AG10803 (cell line): Measurements from ENCODE around the gene NGB.

Experiments
- DNase-seq: peaks from one replicate; pipeline ENCODE4 v3.0.0; 2010; ENCODE audit warnings: low read depth
- H3K4me3 ChIP-seq: 2 replicates; pipeline ENCODE4 v1.5.1; 2011; ENCODE audit warnings: mild to moderate bottlenecking, low read length, control low read depth
- CTCF ChIP-seq: conservative IDR thresholded peaks from 2 replicates; pipeline ENCODE4 v1.5.1; 2011; ENCODE audit warnings: mild to moderate bottlenecking, low read length, control low read depth, inconsistent platforms

The NGB gene

GRCh38 chr14:77222546-77223225 lies 48.3 kb downstream of the NGB start:
- TF ChIP-seq CTCF, result no peak
- no peak overlapping the region for H3K4me3 ChIP-seq
- DNase-seq, result no peak

- TF ChIP-seq CTCF, result no peak
- no peak for DNase-seq
- H3K4me3 ChIP-seq, result no peak overlapping the region
These were observed 49.6 kb downstream of the NGB start for GRCh38 chr14:77221241-77221871.

DNA sequence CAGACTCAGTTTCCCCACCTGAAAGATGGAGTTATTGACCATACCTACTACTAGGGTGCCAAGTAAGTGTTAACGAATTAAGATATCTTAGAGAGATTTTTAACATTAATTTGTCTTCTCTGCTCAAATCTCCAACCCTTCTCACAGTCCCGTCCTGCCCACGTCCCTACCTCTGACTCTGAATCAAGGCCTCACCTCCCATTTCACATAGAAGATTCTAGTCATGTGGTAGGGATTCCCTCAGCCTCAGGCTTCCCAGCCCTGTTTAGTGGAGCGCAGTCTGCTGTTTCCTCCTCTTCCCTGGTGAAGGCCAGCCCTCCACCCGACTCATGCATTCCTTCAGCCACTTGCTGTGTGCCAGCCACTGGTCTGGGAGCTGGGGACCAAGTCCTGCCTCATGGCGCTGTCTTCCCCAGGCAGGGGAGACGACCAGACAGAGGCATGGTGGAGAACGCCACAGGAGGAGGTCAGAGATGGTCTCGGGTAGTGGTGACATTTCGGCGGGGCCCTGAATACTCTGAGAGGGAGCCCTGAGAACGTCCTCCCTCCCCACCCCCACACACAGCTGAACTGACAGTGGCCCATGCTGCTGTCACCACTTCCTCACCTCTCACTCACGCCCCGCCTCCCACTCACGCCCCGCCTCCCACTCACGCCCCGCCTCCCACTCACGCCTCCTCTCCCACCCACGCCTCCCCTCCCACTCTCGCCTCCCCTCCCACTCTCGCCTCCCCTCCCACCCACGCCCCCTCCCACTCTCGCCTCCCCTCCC lies 50.6 kb downstream of the NGB start:
- no peak overlapping the region for H3K4me3 ChIP-seq
- no peak for DNase-seq
- no peak for TF ChIP-seq CTCF

DNA sequence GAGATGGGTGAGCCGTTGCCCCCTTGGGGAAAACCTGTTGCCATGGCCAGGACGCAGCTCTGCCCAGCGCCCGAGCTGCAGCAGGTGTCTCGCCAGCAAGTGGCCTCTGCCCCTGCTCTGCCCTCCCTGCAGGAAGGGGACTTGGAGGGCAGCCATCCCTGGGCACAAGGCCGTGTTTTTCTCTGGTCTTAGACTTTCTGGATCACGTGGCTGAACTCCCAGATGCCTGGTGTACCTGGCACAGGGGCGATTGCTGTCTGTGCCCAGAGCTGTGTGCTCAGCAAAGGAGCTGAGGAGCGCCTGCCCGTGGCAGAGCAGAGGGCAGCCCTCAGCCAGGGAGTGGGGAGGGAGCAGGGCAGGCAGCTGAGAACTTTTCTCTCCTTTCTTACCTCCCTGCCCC lies 51.4 kb downstream of the NGB start:
- no peak for DNase-seq
- no peak for TF ChIP-seq CTCF
- no peak overlapping the region for H3K4me3 ChIP-seq

DNA sequence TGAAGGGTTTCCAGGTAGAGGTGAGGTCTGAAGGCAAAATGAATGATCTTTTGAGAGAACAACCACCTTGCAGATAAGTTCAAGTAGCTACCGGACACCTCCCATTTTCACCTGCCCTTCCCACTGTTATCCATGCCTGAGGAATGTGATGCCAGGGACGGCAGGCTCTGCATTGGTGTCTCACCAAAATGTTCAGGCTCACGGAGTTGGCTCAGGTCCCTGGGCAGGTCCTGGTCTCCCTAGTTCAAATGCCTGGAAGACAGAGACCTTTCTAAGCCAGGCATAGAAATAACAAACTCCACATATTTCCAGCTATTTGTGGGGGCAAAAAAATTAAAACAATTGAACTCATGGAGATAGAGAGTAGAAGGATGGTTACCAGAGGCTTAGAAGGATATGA lies 53.5 kb downstream of the NGB start:
- TF ChIP-seq CTCF, result no peak
- no peak for DNase-seq
- H3K4me3 ChIP-seq, result no peak overlapping the region
